ENCODE measurements around the gene RAG1.

The RAG1 gene

GRCh38 chr11:36590513-36590912 is 22.7 kb downstream of the RAG1 start:
- no peak for DNase-seq (ENCODE audit: low read depth, low spot score)

- no peak for DNase-seq (ENCODE audit: low read depth, low spot score)
These were observed 23.6 kb downstream of the RAG1 start for GRCh38 chr11:36591433-36591832.

GRCh38 chr11:36594316-36594989 is 26.6 kb downstream of the RAG1 start, which contains the start of gene IFTAP:
TSS of gene IFTAP (plus strand) at chr11:36594502. CDS start at chr11:36610104, 15,602 bp downstream.
- DNase-seq (ENCODE audit: low read depth, low spot score) = no peak

GRCh38 chr11:36596880-36597279 is 29.1 kb downstream of the RAG1 start:
- DNase-seq (ENCODE audit: low read depth, low spot score) = no peak

- no peak for DNase-seq (ENCODE audit: low read depth, low spot score)
These were observed 30.2 kb downstream of the RAG1 start, which contains the start of gene RAG2 for GRCh38 chr11:36598051-36598450. TSS of gene RAG2 (minus strand) at chr11:36598236. CDS start at chr11:36594168, 4,068 bp downstream.

- DNase-seq (ENCODE audit: low read depth, low spot score) = no peak
These were observed 32.4 kb downstream of the RAG1 start for GRCh38 chr11:36600180-36600579.

GRCh38 chr11:36601155-36601554 is 33.3 kb downstream of the RAG1 start:
- DNase-seq (ENCODE audit: low read depth, low spot score) = no peak

- DNase-seq (ENCODE audit: low read depth, low spot score) = no peak
These were observed 34.3 kb downstream of the RAG1 start for GRCh38 chr11:36602135-36602534.

GRCh38 chr11:36605221-36606216 is 37.7 kb downstream of the RAG1 start:
- DNase-seq (ENCODE audit: low read depth, low spot score) = no peak

GRCh38 chr11:36608491-36609199 is 40.8 kb downstream of the RAG1 start:
- DNase-seq (ENCODE audit: low read depth, low spot score) = no peak

GRCh38 chr11:36609383-36609782 is 41.6 kb downstream of the RAG1 start:
- no peak for DNase-seq (ENCODE audit: low read depth, low spot score)

- DNase-seq (ENCODE audit: low read depth, low spot score) = no peak
These were observed 48.0 kb downstream of the RAG1 start for GRCh38 chr11:36615826-36616225.

- DNase-seq (ENCODE audit: low read depth, low spot score) = no peak
These were observed 49.9 kb downstream of the RAG1 start for GRCh38 chr11:36617543-36618362.

GRCh38 chr11:36618363-36619047 is 50.7 kb downstream of the RAG1 start:
- no peak for DNase-seq (ENCODE audit: low read depth, low spot score)

- DNase-seq (ENCODE audit: low read depth, low spot score) = no peak
These were observed 51.7 kb downstream of the RAG1 start for GRCh38 chr11:36619502-36619901.

- no peak for DNase-seq (ENCODE audit: low read depth, low spot score)
These were observed 52.4 kb downstream of the RAG1 start for GRCh38 chr11:36620246-36620645.

GRCh38 chr11:36622431-36623136 is 54.8 kb downstream of the RAG1 start:
- no peak for DNase-seq (ENCODE audit: low read depth, low spot score)

GRCh38 chr11:36623494-36623893 is 55.7 kb downstream of the RAG1 start:
- DNase-seq (ENCODE audit: low read depth, low spot score) = no peak

- DNase-seq (ENCODE audit: low read depth, low spot score) = no peak
These were observed 59.2 kb downstream of the RAG1 start for GRCh38 chr11:36627006-36627405.

GRCh38 chr11:36627471-36627870 is 59.7 kb downstream of the RAG1 start:
- DNase-seq (ENCODE audit: low read depth, low spot score) = no peak
